WTC11 (cell line): Measurements from ENCODE around the gene DROSHA. TPM values are rescaled to one million over a fixed set of nuclear protein-coding genes. Genes with fewer than 3 reads are reported as not detected.
A peak's percentile ranks its signal among the peaks of the same experiment; 100 is the strongest.

ENCODE experiments used
- ATAC-seq: fragments of 200-7000 bp; cut with Tn5 transposase; 2 replicates; pipeline ENCODE4 v1.10.0; 2021; ENCODE audit warnings: mild to moderate bottlenecking, moderate library complexity
- CTCF ChIA-PET: fragments of 300-600 bp; sonication (Branson Sonifier 250); formaldehyde crosslinking; loops from one replicate; lab custom pipeline; 2021; ENCODE audit warnings: antibody characterized with exemption; lab: Charles Lee
- POLR2A ChIA-PET: fragments of 350-600 bp; sonication (Branson Sonifier 250); formaldehyde crosslinking; loops from one replicate; lab custom pipeline; 2021; ENCODE audit warnings: antibody characterized with exemption; lab: Charles Lee
- DNase-seq: peaks from one replicate; pipeline ENCODE4 v3.0.0; 2021; ENCODE audit warnings: low spot score
- H3K27ac Mint-ChIP-seq: 2 replicates; pipeline ENCODE4 v1.8.0; 2021; ENCODE audit warnings: mixed read lengths
- H3K27me3 Mint-ChIP-seq: 2 replicates; pipeline ENCODE4 v1.8.0; 2021; ENCODE audit warnings: low read depth, mild to moderate bottlenecking, moderate library complexity, mixed read lengths
- H3K36me3 Mint-ChIP-seq: 2 replicates; pipeline ENCODE4 v1.8.0; 2021; ENCODE audit warnings: mixed read lengths
- H3K4me1 Mint-ChIP-seq: 2 replicates; pipeline ENCODE4 v1.8.0; 2022; ENCODE audit warnings: mixed read lengths
- H3K4me3 Mint-ChIP-seq: 2 replicates; pipeline ENCODE4 v1.8.0; 2021; ENCODE audit warnings: mild to moderate bottlenecking, moderate library complexity, mixed read lengths
- H3K9me3 Mint-ChIP-seq: 2 replicates; pipeline ENCODE4 v1.8.0; 2021; ENCODE audit warnings: mixed read lengths
- ELF4 ChIP-seq: sonication (generic); formaldehyde crosslinking; IDR thresholded peaks from 2 replicates; pipeline ENCODE4 v1.8.1; 2022; ENCODE audit warnings: low read depth, mild to moderate bottlenecking, moderate library complexity, missing genetic modification reagents
- EMX1 ChIP-seq: fragments of 250-450 bp; sonication (Bioruptor Pico); IDR thresholded peaks from 2 replicates; pipeline ENCODE4 v1.8.0; 2021; ENCODE audit warnings: mild to moderate bottlenecking
- FOXJ3 ChIP-seq: sonication (generic); formaldehyde crosslinking; IDR thresholded peaks from 2 replicates; pipeline ENCODE4 v1.9.0; 2021; ENCODE audit warnings: missing genetic modification reagents, mild to moderate bottlenecking, borderline replicate concordance
- FOXK1 ChIP-seq: sonication (generic); formaldehyde crosslinking; IDR thresholded peaks from 2 replicates; pipeline ENCODE4 v1.8.0; 2022; ENCODE audit warnings: mild to moderate bottlenecking, moderate library complexity, missing genetic modification reagents
- OVOL2 ChIP-seq: fragments of 250-450 bp; sonication (Bioruptor Pico); IDR thresholded peaks from 2 replicates; pipeline ENCODE4 v1.9.0; 2021; ENCODE audit warnings: mild to moderate bottlenecking, borderline replicate concordance
- RELA ChIP-seq: sonication (generic); formaldehyde crosslinking; IDR thresholded peaks from 2 replicates; pipeline ENCODE4 v1.8.1; 2022; ENCODE audit warnings: missing genetic modification reagents, mild to moderate bottlenecking, borderline replicate concordance
- SP1 ChIP-seq: sonication (generic); formaldehyde crosslinking; conservative IDR thresholded peaks from 2 replicates; pipeline ENCODE4 v1.8.1; 2022; ENCODE audit warnings: missing genetic modification reagents
- TEAD1 ChIP-seq: sonication (generic); formaldehyde crosslinking; IDR thresholded peaks from 2 replicates; pipeline ENCODE4 v1.8.0; 2022; ENCODE audit warnings: mild to moderate bottlenecking, missing genetic modification reagents
- ZNF232 ChIP-seq: sonication (generic); formaldehyde crosslinking; IDR thresholded peaks from 2 replicates; pipeline ENCODE4 v1.8.0; 2022; ENCODE audit warnings: mild to moderate bottlenecking, missing genetic modification reagents
- ZNF317 ChIP-seq: sonication (generic); formaldehyde crosslinking; IDR thresholded peaks from 2 replicates; pipeline ENCODE4 v1.8.1; 2023; ENCODE audit warnings: low read depth, mild to moderate bottlenecking, moderate library complexity, missing genetic modification reagents, borderline replicate concordance
- total RNA-seq: library from RNA; stranded (reverse); gene quantifications from 3 replicates; pipeline ENCODE4 v1.2.3, GENCODE V29; 2021
- TF ChIP-seq, protein P1 (sequence below): sonication (generic); formaldehyde crosslinking; IDR thresholded peaks from 2 replicates; pipeline ENCODE4 v1.8.0; 2022; ENCODE audit warnings: missing genetic modification reagents
- TF ChIP-seq, protein P2 (sequence below): sonication (generic); formaldehyde crosslinking; IDR thresholded peaks from 2 replicates; pipeline ENCODE4 v1.8.1; 2023; ENCODE audit warnings: mild to moderate bottlenecking, missing genetic modification reagents
- TF ChIP-seq, protein P3 (sequence below): fragments of 250-450 bp; sonication (Bioruptor Pico); IDR thresholded peaks from 2 replicates; pipeline ENCODE4 v2.1.2; 2022; ENCODE audit warnings: mild to moderate bottlenecking, moderate library complexity
- TF ChIP-seq, protein P4 (sequence below): sonication (generic); formaldehyde crosslinking; IDR thresholded peaks from 2 replicates; pipeline ENCODE4 v1.8.0; 2022; ENCODE audit warnings: mild to moderate bottlenecking, missing genetic modification reagents
- TF ChIP-seq, protein P5 (sequence below): sonication (generic); formaldehyde crosslinking; IDR thresholded peaks from 2 replicates; pipeline ENCODE4 v1.8.0; 2023; ENCODE audit warnings: missing genetic modification reagents

The DROSHA gene
- total RNA-seq, 1 experiment from 2014 or later = 125 TPM

DNA sequence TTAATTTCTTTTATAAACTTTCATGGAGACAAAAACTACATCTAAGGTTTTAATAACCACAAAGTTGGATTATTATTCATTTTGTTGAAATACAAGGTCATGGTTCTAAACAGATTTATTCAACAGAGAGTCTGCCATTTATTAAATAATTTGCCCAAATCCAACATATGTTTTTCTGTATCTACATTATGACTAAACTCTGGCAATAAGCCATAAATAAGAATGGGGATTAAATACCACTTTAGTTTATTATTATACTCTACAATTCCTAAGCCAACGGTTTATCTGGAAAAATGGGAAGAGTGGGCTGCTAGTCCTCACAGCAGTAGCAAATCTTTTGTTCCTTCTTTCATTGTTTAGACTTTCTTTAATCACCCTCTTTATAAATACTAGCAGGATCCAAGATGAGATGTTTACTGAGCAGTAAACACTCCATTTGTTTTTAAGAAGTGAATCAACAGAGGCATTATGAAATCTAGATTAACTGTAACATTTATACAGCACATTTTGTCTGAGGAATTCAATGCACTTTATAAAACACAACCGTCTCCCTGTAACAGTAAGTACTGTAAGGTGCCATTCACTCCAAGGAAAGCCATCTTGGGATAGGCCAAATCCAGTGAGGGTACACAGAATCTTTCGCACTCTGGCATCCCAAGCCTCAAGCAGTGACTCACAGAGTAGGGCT is 89.7 kb downstream of the DROSHA start (continued):
- TF ChIP-seq, protein P1, sequence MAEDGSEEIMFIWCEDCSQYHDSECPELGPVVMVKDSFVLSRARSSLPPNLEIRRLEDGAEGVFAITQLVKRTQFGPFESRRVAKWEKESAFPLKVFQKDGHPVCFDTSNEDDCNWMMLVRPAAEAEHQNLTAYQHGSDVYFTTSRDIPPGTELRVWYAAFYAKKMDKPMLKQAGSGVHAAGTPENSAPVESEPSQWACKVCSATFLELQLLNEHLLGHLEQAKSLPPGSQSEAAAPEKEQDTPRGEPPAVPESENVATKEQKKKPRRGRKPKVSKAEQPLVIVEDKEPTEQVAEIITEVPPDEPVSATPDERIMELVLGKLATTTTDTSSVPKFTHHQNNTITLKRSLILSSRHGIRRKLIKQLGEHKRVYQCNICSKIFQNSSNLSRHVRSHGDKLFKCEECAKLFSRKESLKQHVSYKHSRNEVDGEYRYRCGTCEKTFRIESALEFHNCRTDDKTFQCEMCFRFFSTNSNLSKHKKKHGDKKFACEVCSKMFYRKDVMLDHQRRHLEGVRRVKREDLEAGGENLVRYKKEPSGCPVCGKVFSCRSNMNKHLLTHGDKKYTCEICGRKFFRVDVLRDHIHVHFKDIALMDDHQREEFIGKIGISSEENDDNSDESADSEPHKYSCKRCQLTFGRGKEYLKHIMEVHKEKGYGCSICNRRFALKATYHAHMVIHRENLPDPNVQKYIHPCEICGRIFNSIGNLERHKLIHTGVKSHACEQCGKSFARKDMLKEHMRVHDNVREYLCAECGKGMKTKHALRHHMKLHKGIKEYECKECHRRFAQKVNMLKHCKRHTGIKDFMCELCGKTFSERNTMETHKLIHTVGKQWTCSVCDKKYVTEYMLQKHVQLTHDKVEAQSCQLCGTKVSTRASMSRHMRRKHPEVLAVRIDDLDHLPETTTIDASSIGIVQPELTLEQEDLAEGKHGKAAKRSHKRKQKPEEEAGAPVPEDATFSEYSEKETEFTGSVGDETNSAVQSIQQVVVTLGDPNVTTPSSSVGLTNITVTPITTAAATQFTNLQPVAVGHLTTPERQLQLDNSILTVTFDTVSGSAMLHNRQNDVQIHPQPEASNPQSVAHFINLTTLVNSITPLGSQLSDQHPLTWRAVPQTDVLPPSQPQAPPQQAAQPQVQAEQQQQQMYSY (CRISPR knock-in tag) = no peak
- no peak for TF ChIP-seq SP1 (CRISPR knock-in tag)
- TF ChIP-seq ZNF232 (CRISPR knock-in tag) = no peak
- TF ChIP-seq, protein P2, sequence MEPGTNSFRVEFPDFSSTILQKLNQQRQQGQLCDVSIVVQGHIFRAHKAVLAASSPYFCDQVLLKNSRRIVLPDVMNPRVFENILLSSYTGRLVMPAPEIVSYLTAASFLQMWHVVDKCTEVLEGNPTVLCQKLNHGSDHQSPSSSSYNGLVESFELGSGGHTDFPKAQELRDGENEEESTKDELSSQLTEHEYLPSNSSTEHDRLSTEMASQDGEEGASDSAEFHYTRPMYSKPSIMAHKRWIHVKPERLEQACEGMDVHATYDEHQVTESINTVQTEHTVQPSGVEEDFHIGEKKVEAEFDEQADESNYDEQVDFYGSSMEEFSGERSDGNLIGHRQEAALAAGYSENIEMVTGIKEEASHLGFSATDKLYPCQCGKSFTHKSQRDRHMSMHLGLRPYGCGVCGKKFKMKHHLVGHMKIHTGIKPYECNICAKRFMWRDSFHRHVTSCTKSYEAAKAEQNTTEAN (CRISPR knock-in tag) = no peak

DNA sequence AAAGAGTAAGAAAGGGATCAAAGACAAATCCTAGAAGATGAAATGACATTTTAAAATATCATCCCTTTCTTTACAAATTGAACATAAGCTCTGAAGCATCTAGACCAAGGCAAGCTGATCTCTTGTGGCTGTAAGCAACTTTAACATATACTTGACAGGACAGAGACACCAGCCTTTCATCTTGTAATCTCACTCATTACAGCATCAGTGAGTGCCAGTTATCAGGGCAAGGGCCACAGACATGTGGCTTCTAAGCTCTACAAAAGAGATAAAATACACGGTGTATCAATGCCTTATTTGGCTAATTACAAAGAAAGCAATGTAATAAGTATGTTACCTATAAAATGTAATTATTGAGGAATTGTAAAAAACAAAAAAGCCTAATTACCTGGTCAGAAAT is 95.0 kb downstream of the DROSHA start:
- Mint-ChIP-seq H3K4me1 (peaks cover 6% of the 10 kb centered on the region), H3K27me3 (no peaks in the 10 kb centered on the region), H3K4me3 (no peak overlapping the region), H3K27ac (no peak overlapping the region), H3K36me3 (peaks cover 24% of the 10 kb centered on the region), H3K9me3 (no peaks in the 10 kb centered on the region)
- CTCF ChIA-PET = no interaction called here
- POLR2A ChIA-PET = interaction anchor here (0.5 kb wide), 1 partner anchor 25 kb away, joined by 3 read pairs; no protein-coding TSS in a partner anchor
- DNase-seq = no peak
- no peak for ATAC-seq
- TF ChIP-seq EMX1 (CRISPR knock-in tag) = no peak
- TF ChIP-seq ELF4 = no peak
- TF ChIP-seq, protein P3, sequence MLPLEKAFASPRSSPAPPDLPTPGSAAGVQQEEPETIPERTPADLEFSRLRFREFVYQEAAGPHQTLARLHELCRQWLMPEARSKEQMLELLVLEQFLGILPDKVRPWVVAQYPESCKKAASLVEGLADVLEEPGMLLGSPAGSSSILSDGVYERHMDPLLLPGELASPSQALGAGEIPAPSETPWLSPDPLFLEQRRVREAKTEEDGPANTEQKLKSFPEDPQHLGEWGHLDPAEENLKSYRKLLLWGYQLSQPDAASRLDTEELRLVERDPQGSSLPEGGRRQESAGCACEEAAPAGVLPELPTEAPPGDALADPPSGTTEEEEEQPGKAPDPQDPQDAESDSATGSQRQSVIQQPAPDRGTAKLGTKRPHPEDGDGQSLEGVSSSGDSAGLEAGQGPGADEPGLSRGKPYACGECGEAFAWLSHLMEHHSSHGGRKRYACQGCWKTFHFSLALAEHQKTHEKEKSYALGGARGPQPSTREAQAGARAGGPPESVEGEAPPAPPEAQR = no peak
- TF ChIP-seq, all 79 proteins: peak for 0

DNA sequence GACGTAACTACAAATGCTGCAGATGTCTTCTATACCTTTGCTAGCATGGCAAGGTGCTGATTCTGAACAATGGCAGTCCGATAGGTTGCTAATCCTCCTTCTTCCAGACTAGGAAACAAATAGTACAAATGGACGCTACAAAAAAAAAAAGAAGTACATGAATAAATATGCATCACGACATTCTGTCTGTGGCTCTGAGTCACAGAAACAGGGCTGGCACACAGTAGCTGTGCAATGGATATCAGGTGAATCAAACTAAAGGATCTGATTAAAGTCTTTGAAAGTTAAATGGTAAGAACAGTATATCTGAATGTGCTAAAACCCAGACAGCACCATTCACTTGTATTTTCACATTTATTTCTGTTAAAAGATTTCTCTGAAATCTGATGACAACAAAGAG is 96.2 kb downstream of the DROSHA start:
- H3K36me3 Mint-ChIP-seq = peaks cover 32% of the 10 kb centered on the region
- POLR2A ChIA-PET = no interaction called here
- CTCF ChIA-PET = no interaction called here
- peak overlapping the region; percentile 4; the same call in 1 of the 2 replicates for H3K27ac Mint-ChIP-seq
- no peak overlapping the region for H3K4me3 Mint-ChIP-seq
- no peak for DNase-seq
- H3K27me3 Mint-ChIP-seq = no peaks in the 10 kb centered on the region
- H3K4me1 Mint-ChIP-seq = peaks cover 6% of the 10 kb centered on the region
- TF ChIP-seq, protein P4, sequence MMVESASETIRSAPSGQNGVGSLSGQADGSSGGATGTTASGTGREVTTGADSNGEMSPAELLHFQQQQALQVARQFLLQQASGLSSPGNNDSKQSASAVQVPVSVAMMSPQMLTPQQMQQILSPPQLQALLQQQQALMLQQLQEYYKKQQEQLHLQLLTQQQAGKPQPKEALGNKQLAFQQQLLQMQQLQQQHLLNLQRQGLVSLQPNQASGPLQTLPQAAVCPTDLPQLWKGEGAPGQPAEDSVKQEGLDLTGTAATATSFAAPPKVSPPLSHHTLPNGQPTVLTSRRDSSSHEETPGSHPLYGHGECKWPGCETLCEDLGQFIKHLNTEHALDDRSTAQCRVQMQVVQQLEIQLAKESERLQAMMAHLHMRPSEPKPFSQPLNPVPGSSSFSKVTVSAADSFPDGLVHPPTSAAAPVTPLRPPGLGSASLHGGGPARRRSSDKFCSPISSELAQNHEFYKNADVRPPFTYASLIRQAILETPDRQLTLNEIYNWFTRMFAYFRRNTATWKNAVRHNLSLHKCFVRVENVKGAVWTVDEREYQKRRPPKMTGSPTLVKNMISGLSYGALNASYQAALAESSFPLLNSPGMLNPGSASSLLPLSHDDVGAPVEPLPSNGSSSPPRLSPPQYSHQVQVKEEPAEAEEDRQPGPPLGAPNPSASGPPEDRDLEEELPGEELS = no peak
- no peak for TF ChIP-seq TEAD1 (CRISPR knock-in tag)
- no peak for TF ChIP-seq ZNF232 (CRISPR knock-in tag)
- no peak for TF ChIP-seq FOXK1 (CRISPR knock-in tag)
- TF ChIP-seq, protein P5, sequence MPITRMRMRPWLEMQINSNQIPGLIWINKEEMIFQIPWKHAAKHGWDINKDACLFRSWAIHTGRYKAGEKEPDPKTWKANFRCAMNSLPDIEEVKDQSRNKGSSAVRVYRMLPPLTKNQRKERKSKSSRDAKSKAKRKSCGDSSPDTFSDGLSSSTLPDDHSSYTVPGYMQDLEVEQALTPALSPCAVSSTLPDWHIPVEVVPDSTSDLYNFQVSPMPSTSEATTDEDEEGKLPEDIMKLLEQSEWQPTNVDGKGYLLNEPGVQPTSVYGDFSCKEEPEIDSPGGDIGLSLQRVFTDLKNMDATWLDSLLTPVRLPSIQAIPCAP = no peak
- TF ChIP-seq RELA (CRISPR knock-in tag) = no peak
- no peak for TF ChIP-seq ZNF317 (CRISPR knock-in tag)
- TF ChIP-seq OVOL2 (CRISPR knock-in tag) = no peak
- TF ChIP-seq FOXJ3 = no peak
- no peak for ATAC-seq
- no peaks in the 10 kb centered on the region for H3K9me3 Mint-ChIP-seq
